ENCODE measurements around the gene IRF2. TPM values are rescaled to one million over a fixed set of nuclear protein-coding genes. Genes with fewer than 3 reads are reported as not detected.
A peak's percentile ranks its signal among the peaks of the same experiment; 100 is the strongest.

The IRF2 gene
- total and polyA plus RNA-seq, 4 experiments from 2014 or later, result 66.7 to 87.2 (median 71.5) TPM

DNA sequence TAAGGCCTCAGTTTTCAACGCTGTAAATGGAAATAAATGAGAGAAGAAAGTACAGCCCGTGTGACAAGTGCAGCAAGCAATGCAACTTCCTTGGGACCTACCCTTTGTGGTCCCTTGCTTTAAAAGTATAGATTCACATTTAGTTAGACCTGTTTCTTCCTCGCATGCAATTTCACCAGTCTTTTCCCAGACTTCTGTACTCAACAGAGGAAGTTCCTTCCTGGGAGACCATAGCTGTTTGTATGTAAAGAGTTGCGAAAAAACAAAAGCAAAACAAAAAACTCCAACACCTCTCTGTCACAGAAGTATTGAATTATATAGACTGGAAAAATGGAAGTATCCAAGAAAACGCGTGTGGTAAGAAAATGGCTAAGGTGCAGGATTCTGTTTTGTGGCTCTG is 1.1 kb upstream of the IRF2 start:
- no peak for DNase-seq
- Histone ChIP-seq H3K4me3 (ENCODE audit: low read length in 2 of 2) (peak overlapping the region; percentile 82 to 96), H3K27me3 (ENCODE audit: insufficient read depth, low read length) (no peaks in the 10 kb centered on the region), H3K27ac (ENCODE audit: low read depth, low read length) (peak overlapping the region; percentile 99), H3K4me1 (ENCODE audit: insufficient read depth, low read length) (peaks cover 60% of the 10 kb centered on the region), H3K9me3 (ENCODE audit: control insufficient read depth in 1 of 2, low read length in 2 of 2) (no peaks in the 10 kb centered on the region), H3K36me3 (ENCODE audit: insufficient read depth, low read length) (no peaks in the 10 kb centered on the region)
- peak overlapping the region; percentile 96 to 100 (median 99) for H3K27ac Mint-ChIP-seq
- peak overlapping the region; percentile 95 to 100 (median 100) for H3K4me3 Mint-ChIP-seq
- H3K4me1 Mint-ChIP-seq, result peaks cover 41 to 82% (median 56%) of the 10 kb centered on the region in 4 donors
- ChIA-PET POLR2A (ENCODE audit: partially characterized antibody) (interaction anchor here (1.2 to 5.2 kb wide), 21 partner anchors 9 to 921 kb away, joined by 3 to 142 read pairs (median 8); partner anchors contain the start of genes ANKRD37, CASP3, CENPU and PRIMPOL), CTCF (ENCODE audit: partially characterized antibody) (interaction anchor here (1.0 to 3.3 kb wide), 7 partner anchors 9 to 211 kb away, joined by 3 to 13 read pairs (median 3); no protein-coding TSS in a partner anchor)
- H3K9me3 Mint-ChIP-seq, result no peaks in the 10 kb centered on the region
- H3K36me3 Mint-ChIP-seq, result peaks cover 8 to 42% of the 10 kb centered on the region in 2 donors
- H3K27me3 Mint-ChIP-seq, result no peaks in the 10 kb centered on the region
- intact Hi-C loops (cut with micrococcal nuclease), result loop anchor here (2.0 kb wide), 2 partner anchors 23 to 165 kb away; no protein-coding TSS in a partner anchor

DNA sequence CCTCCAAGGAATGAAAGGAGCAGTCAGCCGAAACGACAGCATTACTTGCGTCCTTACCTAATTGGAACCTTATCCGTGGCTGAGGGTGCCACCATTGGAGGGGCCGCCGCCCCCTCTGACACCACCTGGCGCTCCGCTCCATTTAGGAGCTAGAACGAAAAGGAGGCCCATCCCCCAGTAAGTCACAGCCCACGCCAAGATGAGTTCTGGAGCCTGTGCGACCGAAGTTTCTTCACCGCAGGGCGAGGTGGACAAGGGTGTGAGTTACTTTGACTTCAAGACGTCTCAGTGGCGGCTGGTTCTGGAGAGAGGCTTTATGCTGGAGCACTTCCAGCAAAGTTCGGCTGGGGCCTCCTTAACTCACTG is 729 bp upstream of the IRF2 start:
- H3K36me3 ChIP-seq (ENCODE audit: insufficient read depth, low read length), result no peaks in the 10 kb centered on the region
- H3K27me3 Mint-ChIP-seq, result no peaks in the 10 kb centered on the region
- intact Hi-C loops (cut with micrococcal nuclease), result loop anchor here (2.0 kb wide), 2 partner anchors 22 to 164 kb away; no protein-coding TSS in a partner anchor
- peak in 1 of 5 donors; percentile 74 for DNase-seq
- H3K4me3 Mint-ChIP-seq, result peak overlapping the region; percentile 95 to 100 (median 100)
- peaks cover 41 to 84% (median 57%) of the 10 kb centered on the region in 4 donors for H3K4me1 Mint-ChIP-seq
- H3K27me3 ChIP-seq (ENCODE audit: insufficient read depth, low read length), result no peaks in the 10 kb centered on the region
- H3K27ac ChIP-seq (ENCODE audit: low read depth, low read length), result peak overlapping the region; percentile 99
- POLR2A ChIA-PET (ENCODE audit: partially characterized antibody), result interaction anchor here (0.9 to 5.2 kb wide), 27 partner anchors 9 to 950 kb away, joined by 3 to 142 read pairs (median 5); partner anchors contain the start of genes ANKRD37, CASP3, CENPU and PRIMPOL
- H3K4me1 ChIP-seq (ENCODE audit: insufficient read depth, low read length), result peaks cover 64% of the 10 kb centered on the region
- H3K4me3 ChIP-seq (ENCODE audit: low read length in 2 of 2), result peak overlapping the region; percentile 82 to 96
- peak overlapping the region; percentile 96 to 100 (median 99) for H3K27ac Mint-ChIP-seq
- no peaks in the 10 kb centered on the region for H3K9me3 Mint-ChIP-seq
- H3K9me3 ChIP-seq (ENCODE audit: control insufficient read depth in 1 of 2, low read length in 2 of 2), result no peaks in the 10 kb centered on the region
- H3K36me3 Mint-ChIP-seq, result peaks cover 8 to 42% of the 10 kb centered on the region in 2 donors
- CTCF ChIA-PET (ENCODE audit: partially characterized antibody), result interaction anchor here (1.0 to 3.3 kb wide), 8 partner anchors 9 to 211 kb away, joined by 3 to 13 read pairs (median 3); no protein-coding TSS in a partner anchor

DNA sequence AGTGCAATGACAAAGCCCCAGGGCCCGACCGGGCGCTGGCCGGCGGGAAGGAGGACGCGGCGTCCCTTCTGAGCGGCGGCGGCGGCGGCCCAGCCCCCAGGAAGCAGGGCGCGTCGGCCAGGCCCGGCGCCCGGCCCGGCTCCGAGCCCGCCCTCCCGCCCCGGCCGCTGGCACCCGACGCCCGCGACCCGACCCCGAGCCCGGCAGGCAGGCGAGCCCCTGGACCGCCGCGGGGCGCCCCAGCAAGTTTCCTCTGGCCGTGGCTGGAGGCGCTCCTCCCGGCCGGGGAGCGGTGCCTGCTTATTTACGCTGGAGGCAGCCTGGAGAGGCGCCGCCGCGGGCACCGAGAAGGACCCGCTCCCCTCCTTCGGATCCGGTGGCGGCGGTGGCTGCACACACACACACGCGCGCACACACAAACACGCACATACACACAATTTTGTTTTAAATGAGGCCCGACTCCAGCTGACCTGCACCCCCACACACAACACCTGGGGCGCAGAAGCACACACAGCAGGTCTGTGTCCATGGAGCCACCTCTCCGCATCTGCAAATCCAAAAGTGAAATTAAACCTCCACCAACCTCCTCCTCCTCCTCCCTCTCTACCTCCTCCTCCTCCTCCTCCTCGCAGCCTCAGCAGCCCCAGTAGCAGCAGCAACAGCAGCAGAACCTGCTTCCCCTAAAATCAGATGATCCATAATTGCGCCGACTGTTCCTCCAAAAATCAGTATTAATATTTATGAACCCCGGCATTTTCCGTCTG is 669 bp downstream of the IRF2 start:
- Histone ChIP-seq H3K36me3 (ENCODE audit: insufficient read depth, low read length) (no peaks in the 10 kb centered on the region), H3K9me3 (ENCODE audit: control insufficient read depth in 1 of 2, low read length in 2 of 2) (no peaks in the 10 kb centered on the region), H3K27ac (ENCODE audit: low read depth, low read length) (peak overlapping the region; percentile 99), H3K4me1 (ENCODE audit: insufficient read depth, low read length) (peaks cover 67% of the 10 kb centered on the region), H3K4me3 (ENCODE audit: low read length in 2 of 2) (peak overlapping the region; percentile 96 to 100), H3K27me3 (ENCODE audit: insufficient read depth, low read length) (no peaks in the 10 kb centered on the region)
- peak overlapping the region; percentile 96 to 100 (median 99) for H3K27ac Mint-ChIP-seq
- intact Hi-C loops (cut with micrococcal nuclease), result loop anchor here (1.0 to 5.0 kb wide), 13 partner anchors 21 to 1031 kb away; partner anchors contain the start of genes ACSL1, CASP3, CDKN2AIP and CENPU
- ChIA-PET CTCF (ENCODE audit: partially characterized antibody) (interaction anchor here (0.6 to 3.3 kb wide), 3 partner anchors 39 to 209 kb away, joined by 3 to 13 read pairs (median 13); no protein-coding TSS in a partner anchor), POLR2A (ENCODE audit: partially characterized antibody) (interaction anchor here (0.7 to 5.2 kb wide), 28 partner anchors 8 to 952 kb away, joined by 3 to 142 read pairs (median 6); partner anchors contain the start of genes ANKRD37, CASP3, CENPU and PRIMPOL)
- H3K27me3 Mint-ChIP-seq, result no peaks in the 10 kb centered on the region
- peak overlapping the region; percentile 95 to 100 (median 100) for H3K4me3 Mint-ChIP-seq
- peaks cover 40 to 84% (median 55%) of the 10 kb centered on the region in 4 donors for H3K4me1 Mint-ChIP-seq
- peaks cover 4 to 50% of the 10 kb centered on the region in 2 donors for H3K36me3 Mint-ChIP-seq
- H3K9me3 Mint-ChIP-seq, result no peaks in the 10 kb centered on the region
- peak; percentile 61 to 80 (median 68) for DNase-seq

DNA sequence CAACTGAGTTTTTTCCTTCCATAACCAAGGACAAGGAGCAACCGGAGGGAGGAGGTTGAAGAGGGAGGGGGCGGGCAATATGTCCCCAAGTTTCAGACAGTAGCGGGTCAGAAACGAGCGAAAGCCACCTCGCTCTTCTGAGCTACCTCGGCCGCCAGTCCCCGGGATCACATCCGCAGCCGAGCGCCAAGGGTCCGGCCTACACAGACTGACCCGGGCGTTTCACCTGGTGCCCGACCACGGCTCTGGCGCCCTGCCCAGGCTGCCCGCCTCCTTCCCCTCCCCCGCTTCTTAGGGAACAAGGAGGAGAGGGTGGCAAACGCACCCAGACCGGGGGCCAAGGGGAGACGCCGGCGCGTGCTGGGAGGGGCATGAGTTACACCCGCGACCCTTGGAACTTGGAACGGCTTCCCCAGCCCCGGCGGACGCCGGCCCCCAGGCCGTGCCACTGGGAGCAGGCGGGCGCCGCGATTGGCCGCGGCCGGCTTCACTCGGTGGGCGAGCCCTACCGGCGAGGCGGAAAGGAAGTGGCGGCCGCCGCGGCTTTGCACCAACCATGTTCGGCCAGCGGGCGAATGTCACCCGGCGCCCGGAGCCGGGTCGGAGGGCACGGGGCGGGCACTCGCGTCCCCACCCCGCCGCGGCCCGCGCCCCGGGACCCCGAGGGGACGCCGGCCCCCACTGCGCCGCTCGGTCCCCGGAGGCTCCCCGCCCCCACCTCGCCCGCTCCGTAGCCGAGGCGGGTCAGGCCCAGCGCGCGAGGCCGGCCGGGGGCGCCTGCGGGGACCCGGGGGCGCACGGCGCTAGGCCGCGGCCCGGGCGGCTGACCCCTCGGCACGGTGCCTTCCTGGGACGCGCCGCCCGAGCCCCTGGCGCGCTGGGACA is 1.5 kb downstream of the IRF2 start:
- H3K9me3 Mint-ChIP-seq, result no peaks in the 10 kb centered on the region
- ChIA-PET POLR2A (ENCODE audit: partially characterized antibody) (interaction anchor here (0.6 to 5.2 kb wide), 14 partner anchors 11 to 206 kb away, joined by 3 to 142 read pairs (median 4); partner anchors contain the start of genes CASP3 and PRIMPOL), CTCF (ENCODE audit: partially characterized antibody) (interaction anchor here (1.0 kb wide), 1 partner anchor 62 kb away, joined by 3 read pairs; no protein-coding TSS in a partner anchor)
- intact Hi-C loops (cut with micrococcal nuclease), result loop anchor here (5.0 kb wide), 4 partner anchors 191 to 1031 kb away; partner anchors contain the start of genes ACSL1, CDKN2AIP and CFAP97
- peaks cover 4 to 51% of the 10 kb centered on the region in 2 donors for H3K36me3 Mint-ChIP-seq
- no peaks in the 10 kb centered on the region for H3K27me3 Mint-ChIP-seq
- Histone ChIP-seq H3K9me3 (ENCODE audit: control insufficient read depth in 1 of 2, low read length in 2 of 2) (no peaks in the 10 kb centered on the region), H3K4me1 (ENCODE audit: insufficient read depth, low read length) (peaks cover 70% of the 10 kb centered on the region), H3K27me3 (ENCODE audit: insufficient read depth, low read length) (no peaks in the 10 kb centered on the region), H3K36me3 (ENCODE audit: insufficient read depth, low read length) (no peaks in the 10 kb centered on the region), H3K27ac (ENCODE audit: low read depth, low read length) (peak overlapping the region; percentile 99), H3K4me3 (ENCODE audit: low read length in 2 of 2) (peak overlapping the region; percentile 42 to 43)
- peak overlapping the region; percentile 89 to 96 (median 94) for H3K4me3 Mint-ChIP-seq
- H3K27ac Mint-ChIP-seq, result peak overlapping the region; percentile 88 to 97 (median 93)
- peaks cover 40 to 84% (median 57%) of the 10 kb centered on the region in 4 donors for H3K4me1 Mint-ChIP-seq
- peak; percentile 29 to 62 (median 35) for DNase-seq

DNA sequence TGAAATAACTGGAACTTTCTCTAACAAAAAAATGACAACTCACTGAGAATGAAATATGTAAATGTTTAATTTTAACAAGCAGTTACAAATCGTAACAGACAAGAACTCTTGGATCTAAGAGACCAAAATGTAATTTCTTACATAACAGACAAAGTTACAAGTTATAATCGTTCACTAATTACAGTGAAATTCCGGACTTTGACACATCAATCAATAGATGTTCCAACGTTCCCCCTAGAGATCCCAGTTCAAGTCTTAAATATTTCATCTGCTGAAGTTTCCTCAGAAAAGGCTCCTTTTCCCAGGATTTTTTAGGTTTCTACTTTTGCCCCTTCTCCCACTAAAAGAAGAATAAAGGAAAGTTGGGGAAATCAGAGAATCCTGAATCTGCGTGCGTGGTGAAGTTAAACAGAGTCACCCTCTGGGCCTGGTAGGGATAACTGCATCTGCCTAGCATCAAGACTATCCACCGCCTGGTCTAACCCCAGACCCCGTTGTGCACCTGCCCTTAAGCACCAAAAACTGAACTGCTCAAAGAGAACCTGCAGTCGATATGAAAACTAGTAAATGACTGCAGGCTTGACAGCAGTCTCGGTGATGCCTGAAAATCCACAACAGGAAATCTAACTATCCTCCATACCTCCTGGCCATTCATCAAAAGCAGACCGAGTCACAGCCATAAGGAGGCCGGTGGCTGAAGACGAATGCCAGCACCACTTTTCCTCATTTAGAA is 2.3 kb downstream of the IRF2 start:
- peak in 4 of 5 donors; percentile 10 to 28 (median 22) for DNase-seq
- Histone ChIP-seq H3K27me3 (ENCODE audit: insufficient read depth, low read length) (no peaks in the 10 kb centered on the region), H3K9me3 (ENCODE audit: control insufficient read depth in 1 of 2, low read length in 2 of 2) (no peaks in the 10 kb centered on the region), H3K4me1 (ENCODE audit: insufficient read depth, low read length) (peaks cover 71% of the 10 kb centered on the region), H3K36me3 (ENCODE audit: insufficient read depth, low read length) (no peaks in the 10 kb centered on the region), H3K27ac (ENCODE audit: low read depth, low read length) (peak overlapping the region; percentile 99), H3K4me3 (ENCODE audit: low read length in 2 of 2) (peak overlapping the region; percentile 42 to 43)
- Mint-ChIP-seq H3K9me3 (no peaks in the 10 kb centered on the region), H3K4me3 (peak overlapping the region; percentile 89 to 96 (median 94)), H3K27me3 (no peaks in the 10 kb centered on the region), H3K36me3 (peaks cover 5 to 54% of the 10 kb centered on the region in 2 donors), H3K4me1 (peaks cover 42 to 84% (median 58%) of the 10 kb centered on the region in 4 donors), H3K27ac (peak overlapping the region; percentile 88 to 97 (median 93))
- ChIA-PET POLR2A (ENCODE audit: partially characterized antibody) (interaction anchor here (0.6 to 5.0 kb wide), 8 partner anchors 13 to 176 kb away, joined by 3 to 45 read pairs (median 4); partner anchors contain the start of genes CASP3 and PRIMPOL), CTCF (ENCODE audit: partially characterized antibody) (interaction anchor here (1.0 kb wide), 1 partner anchor 63 kb away, joined by 3 read pairs; no protein-coding TSS in a partner anchor)
- intact Hi-C loops (cut with micrococcal nuclease), result loop anchor here (5.0 kb wide), 4 partner anchors 190 to 1030 kb away; partner anchors contain the start of genes ACSL1, CDKN2AIP and CFAP97

DNA sequence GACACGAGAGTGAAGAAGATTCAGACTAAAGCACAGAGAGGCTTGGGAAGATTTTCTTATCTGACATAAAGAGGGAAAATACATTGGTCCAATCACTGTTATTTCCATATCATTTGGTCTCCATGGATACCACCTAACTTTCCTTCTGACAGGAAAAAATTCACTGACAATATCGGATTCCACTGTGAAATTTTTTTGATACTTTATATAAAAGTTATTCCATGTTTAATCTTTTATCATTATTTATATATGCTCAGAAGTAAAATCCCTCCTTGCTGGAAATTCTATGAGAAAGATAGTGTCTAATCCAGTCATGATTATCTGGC is 3.6 kb downstream of the IRF2 start:
- Histone ChIP-seq H3K36me3 (ENCODE audit: insufficient read depth, low read length) (no peaks in the 10 kb centered on the region), H3K27ac (ENCODE audit: low read depth, low read length) (no peak overlapping the region), H3K4me3 (ENCODE audit: low read length in 2 of 2) (no peak overlapping the region), H3K27me3 (ENCODE audit: insufficient read depth, low read length) (no peaks in the 10 kb centered on the region), H3K9me3 (ENCODE audit: control insufficient read depth in 1 of 2, low read length in 2 of 2) (no peaks in the 10 kb centered on the region), H3K4me1 (ENCODE audit: insufficient read depth, low read length) (peaks cover 65% of the 10 kb centered on the region)
- Mint-ChIP-seq H3K9me3 (no peaks in the 10 kb centered on the region), H3K27ac (peak overlapping the region in 6 of 7 donors; percentile 47 to 97 (median 67)), H3K4me3 (peak overlapping the region in 1 of 8 donors; percentile 25), H3K27me3 (no peaks in the 10 kb centered on the region), H3K4me1 (peaks cover 40 to 84% (median 55%) of the 10 kb centered on the region in 4 donors), H3K36me3 (peaks cover 7 to 48% of the 10 kb centered on the region in 2 donors)
- no peak for DNase-seq
- CTCF ChIA-PET (ENCODE audit: partially characterized antibody), result no interaction called here
- intact Hi-C loops (cut with micrococcal nuclease), result loop anchor here (5.0 kb wide), 4 partner anchors 188 to 1028 kb away; partner anchors contain the start of genes ACSL1, CDKN2AIP and CFAP97
- POLR2A ChIA-PET (ENCODE audit: partially characterized antibody), result interaction anchor here (1.0 kb wide), 1 partner anchor 66 kb away, joined by 4 read pairs; no protein-coding TSS in a partner anchor
